HG02798 (cell line): ENCODE data around the gene EHBP1L1.

Experiments
- ATAC-seq: cut with Tn5 transposase; IDR thresholded peaks from one replicate; pipeline ENCODE4 v1.9.1; 2021; ENCODE audit warnings: mild to moderate bottlenecking; ENCODE audit not compliant: unreplicated experiment, poor library complexity

The EHBP1L1 gene

DNA sequence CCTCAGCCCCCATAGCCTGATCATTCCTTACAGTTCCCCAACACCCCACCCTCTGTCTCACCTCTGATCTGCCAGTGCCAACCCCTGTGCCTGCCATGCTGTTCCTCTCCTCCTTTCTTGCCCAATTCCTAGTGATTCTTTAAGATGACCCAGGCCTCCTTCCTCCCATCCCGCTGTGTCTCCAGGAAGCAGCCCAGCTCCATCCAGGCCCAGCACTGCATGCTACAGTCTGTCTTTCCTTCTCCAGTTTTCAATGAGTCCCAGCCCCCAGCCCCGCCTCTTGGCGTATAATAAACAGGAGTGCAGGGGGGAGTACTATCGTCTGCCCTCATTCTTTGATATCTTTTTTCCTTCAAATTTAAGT is 30.0 kb upstream of the EHBP1L1 start:
- ATAC-seq: no peak

DNA sequence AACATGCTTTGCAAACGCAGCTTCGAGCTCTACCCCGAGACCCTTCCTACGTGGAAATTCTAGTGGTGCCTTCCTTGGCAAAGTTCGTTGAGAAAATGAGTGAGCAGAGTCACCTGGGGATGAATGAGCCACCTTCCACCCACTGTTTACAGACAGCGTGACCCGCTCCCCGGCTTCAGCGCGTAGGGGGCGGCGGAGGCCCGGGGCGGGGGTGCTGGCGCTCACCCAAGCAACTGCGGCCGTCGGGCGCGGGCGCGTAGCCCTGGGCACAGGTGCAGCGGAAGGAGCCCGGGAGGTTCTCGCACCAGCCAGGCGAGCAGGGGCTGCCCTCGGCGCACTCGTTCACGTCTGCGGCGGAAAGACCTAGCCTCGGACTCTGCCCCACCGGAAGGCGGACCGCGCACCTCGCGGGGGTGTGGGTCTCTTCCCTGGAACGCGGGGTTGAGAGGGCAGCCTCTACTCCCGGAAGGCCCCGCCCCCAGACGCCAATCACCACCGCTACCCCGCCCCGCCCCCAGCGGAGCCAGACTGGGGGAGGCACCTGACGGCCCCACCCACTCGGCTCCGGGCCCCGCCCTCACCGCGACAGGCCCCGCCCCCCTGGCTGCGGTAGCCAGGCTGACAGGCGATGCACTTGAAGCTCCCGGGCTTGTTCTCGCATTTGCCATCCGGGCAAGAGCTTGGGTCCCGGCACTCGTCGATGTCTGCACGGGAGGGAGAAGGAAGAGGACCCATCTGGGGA is 29.5 kb upstream of the EHBP1L1 start:
- peak; percentile 77 for ATAC-seq

DNA sequence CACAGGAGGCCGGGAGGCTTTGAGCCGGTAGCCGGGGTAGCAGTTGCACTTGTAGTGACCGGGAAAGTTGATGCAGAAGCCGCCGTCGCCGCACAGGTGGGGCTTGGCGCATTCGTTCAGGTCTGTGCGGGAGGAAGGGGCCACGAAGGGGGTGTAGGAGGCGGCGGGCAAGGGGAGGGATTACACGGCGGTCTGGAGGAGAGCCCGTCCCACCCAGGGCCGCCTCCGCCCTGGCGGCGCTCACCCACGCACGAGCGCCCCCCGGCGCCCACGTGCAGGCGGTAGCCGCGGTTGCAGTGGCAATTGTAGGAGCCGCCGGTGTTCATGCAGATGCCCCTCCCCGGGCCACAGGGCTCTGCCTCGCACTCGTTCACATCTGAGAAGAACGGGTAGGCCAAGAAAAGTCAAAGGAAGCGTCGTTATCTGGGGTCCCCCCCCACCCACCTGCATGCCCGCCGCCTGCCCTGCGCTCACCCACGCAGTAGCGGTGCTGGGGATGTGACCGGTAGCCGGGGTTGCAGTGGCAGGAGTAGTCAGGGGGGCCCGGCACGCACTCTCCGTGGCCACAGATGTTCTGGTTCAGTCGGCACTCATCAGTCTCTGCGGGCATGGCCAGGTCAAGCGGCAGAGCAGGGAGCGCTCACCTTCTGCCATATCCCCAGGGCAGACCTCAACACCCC is 28.3 kb upstream of the EHBP1L1 start:
- ATAC-seq: no peak

DNA sequence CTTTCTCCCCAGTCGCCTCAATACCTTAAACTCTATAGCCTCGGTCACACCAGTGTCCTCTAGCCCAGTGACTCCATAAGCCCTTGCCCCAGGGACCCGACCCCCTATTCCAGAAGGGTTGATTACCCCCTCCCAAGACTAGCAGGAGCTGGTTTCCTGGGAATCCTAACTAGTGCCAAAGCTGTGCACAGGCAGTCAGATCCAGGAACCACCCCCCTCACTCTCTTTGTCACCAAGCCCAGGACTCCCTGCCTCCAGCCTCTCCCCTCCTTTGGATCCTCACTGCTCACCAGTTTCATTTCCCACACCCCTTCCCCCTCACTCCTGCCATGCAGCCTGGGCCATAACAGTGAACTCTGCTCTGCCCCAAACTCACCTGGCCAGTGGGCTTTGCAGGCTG is 27.5 kb upstream of the EHBP1L1 start:
- ATAC-seq: no peak

DNA sequence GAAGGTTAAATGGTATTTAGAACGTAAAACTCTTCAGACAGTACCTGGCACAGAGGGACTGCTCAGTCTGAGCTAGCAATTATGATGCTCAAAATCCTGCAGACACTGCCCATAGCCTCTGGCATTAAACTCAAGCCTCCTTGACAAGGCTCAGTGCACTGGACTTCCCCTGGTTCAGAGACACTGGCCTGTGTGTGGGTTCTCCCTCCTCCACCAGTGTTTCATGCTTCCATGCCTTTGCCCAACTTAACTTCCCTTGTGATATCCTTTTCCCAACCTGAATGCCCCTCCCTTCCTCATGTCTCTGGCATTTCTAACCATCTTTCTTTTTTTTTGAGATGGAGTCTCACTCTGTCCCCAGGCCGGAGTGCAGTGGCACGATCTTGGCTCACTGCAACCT is 26.8 kb upstream of the EHBP1L1 start:
- ATAC-seq: no peak

DNA sequence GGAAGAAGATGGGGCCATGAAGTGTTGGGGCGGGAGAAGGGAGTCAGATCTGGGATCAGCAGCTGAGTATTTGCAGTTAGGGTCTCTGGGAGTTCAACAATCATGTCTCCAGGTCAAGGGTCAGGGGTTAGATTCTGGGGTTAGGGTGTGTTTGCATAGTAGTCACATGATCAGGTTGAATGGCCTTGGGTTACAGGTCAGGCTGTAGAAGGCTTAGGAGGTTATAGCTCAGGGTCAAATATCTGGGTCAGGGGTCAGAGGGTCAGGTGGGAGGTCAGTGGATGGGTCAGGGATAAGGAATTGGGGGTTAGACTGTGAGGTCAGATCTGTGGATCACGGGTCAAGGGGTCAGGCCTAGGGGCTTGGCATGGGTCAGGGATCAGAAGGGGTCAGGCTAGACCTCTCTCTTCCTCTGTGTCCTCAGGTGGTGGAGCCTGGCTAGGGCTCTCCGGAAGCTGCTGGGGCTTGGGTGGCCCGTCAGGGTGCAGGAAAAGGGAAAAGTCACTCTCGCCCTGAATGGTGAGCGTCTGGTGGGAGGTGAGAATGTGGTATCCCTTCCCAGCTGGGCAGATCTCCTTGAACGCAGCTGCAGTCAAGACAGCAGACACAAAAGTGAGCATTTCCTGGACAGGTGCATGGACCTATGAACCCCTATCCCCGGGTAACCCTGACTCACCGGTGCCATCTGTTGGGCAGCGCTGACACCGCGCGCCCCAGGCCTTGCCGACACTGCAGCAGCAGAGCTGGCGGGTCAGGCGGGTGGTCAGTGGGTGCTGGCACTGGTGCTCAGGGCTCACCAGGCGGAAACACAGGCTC is 24.1 kb upstream of the EHBP1L1 start:
- peak; percentile 56 for ATAC-seq

DNA sequence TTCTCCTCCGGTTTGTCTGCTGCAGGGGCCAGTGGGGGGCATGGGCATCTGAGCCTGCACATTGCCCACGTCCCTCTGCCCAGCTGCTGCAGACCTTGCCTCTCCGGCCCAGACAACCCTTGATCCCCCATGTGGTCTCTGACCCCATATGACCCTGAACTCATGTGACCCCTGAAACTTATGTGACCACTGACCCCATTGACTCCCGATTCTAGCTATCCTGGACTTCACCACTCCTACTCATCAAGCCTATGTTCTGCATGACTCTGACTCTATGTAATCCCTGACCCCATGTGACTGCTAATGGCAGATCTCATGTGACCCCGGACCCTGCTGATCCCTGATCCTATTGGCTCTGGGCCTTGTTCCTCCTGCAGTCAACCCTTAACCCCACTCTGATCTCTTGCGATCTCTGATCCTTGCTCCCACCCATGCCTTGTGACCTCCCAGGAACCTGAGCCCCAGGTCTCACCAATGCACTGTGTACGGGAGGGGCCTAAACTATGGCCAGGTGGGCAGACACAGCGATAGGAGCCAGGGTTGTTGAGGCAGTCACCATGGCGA is 23.4 kb upstream of the EHBP1L1 start:
- peak; percentile 1 for ATAC-seq

DNA sequence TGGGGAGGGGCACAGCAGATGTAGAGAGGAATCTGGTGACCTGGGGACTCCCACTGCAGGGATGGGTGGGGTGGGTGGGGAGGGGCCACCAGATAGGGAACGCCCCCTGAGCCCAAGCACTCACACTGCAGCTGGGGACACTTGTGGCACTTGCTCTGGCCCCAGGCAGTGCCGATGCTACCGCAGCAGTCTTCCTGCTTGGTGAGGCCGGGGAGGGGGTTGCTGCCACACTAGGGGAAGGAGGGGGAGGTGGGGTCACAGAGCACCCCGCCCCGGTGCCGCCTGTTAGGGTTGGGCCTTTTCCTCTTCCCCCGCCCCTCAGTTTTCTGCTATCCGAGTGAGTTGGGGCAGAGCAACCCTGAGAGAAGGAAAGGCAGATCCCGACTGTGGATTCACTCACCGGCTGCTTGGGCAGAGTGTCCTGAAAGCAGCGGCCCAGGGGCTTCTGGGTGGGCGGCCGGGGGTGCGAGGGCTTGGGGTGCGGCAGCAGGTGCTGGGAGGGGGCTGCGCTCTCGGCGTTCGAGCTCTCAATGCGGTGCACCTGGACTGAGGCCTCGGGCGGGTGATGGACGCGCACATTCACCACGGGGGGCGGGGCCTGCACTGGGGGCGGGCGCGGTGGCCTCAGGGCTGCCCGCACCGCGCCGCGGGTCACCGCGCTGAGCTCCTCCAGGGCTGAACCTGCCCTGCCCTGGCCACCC is 22.4 kb upstream of the EHBP1L1 start:
- no peak for ATAC-seq

DNA sequence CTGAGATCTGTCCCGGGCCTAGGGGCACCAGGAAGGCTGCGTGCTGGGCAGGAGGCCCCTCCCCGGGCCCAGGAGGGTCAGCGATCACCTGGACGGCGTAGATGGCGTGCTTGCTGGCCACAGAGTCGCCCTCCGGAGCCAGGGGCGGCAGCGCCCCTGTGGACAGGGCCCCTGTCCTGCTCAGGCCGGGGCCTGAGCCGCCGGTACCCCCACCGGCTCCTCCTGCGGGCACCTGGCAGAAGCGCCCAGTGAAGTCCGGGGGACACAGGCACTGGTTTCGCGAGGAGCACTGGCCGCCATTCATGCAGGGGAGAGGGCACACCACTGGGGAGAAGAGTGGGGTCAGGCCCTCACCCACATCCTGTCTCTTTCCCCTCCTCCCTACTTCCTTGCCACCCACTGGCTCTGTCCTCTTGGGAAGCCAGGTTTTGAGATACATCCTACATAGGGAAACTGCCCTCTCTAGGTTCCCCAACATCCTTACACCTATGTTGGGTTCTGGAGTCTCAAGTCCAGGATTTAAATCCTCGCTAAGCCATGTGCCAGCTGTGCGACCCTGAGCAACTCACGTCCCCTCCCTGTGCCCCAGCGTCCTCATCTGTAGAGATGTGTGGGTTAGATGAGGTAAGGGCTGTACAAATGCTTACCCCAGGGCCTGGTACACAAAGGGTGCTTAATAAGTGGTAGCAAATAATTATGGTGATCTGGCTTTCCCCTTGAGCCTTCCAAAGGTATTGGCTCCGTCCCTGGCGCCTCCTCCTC is 21.6 kb upstream of the EHBP1L1 start:
- no peak for ATAC-seq

DNA sequence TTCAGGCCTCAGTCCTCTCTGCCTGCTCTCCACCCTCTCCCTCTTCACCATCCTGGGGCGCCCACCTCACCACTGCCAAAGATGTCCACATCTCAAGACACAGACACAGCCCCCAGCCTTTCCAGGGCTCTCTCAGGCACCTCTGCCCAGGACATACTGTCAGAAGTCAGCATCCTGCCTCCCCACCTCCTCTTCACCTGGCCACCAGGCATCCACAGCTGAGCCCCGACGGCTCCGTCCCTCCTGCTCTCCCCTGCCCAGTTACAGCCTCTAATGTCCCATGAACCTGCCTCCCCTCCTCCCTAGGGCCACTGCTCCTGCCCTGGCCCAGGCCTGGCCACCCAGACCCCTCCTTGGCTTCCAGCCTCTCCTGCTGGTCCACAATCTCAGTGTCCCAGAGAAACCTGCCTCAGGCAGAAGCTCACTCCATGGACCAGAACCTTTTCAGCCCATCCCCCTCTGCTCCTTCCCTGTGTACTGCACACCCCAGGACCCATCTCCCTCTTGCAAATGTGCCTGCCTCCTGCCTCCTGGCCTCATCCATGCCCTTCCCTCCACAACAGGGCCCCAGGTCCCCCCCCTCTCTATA is 20.9 kb upstream of the EHBP1L1 start:
- no peak for ATAC-seq

DNA sequence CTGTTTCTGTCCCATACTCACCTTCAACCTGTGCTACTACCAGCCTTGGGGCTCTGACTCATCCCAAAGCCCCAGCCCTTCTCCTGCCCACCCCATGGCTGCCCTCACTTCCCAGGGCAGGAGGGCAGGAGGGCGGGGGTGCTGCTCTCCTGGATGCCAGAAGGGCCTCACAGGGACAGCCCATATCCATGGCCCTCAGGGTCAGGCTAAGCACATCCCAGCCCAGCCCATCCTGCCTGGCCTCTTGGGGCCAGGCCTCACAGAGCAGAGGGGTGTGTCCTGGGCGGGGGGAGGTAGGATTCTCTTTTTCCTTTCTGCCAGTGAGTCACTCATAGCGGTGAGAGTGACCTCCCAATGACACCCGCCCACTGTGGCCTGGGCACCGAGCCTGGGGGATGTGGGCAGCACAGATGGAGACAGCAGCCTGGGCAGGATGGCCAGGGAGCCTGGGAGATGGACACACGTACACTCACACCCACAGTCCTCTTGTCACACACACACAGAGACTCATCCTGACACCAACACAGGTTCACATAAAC is 20.1 kb upstream of the EHBP1L1 start:
- no peak for ATAC-seq

DNA sequence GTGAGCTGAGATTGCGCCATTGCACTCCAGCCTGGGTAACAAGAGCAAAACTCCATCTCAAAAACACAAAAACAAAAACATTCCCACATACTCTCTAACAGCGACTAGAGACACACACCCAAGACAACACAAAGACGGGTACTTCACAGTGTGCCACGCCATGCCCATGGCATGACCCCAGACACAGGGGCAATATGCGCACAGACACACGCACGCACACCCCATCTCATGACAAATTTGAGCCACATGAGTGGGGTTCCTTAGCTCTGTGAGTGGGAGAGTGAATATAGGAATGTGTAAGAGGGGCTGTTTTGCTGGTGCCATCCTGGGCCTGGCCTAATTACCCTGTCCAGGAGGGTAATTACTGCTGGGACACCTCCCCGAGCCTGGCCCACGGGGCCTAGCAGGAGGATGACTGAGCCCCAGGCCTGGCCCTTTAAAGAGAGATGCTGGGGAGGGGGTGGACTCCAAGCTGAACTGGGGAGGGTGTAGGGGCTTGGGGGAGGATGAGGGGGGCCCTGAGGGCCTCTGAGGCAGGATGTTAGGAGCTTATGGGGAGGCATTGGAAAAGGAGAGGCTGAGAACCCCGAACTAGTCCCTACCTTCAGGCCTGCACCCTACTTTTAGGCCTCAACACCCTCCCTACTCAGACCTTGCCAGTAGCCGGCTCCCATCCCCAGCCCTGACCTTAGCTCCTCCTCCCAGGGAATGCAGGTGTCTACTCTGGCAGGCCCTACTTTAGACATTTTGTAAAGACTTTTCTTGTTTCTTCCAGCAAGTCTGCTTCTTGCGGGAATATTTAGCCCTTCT is 19.2 kb upstream of the EHBP1L1 start:
- no peak for ATAC-seq

DNA sequence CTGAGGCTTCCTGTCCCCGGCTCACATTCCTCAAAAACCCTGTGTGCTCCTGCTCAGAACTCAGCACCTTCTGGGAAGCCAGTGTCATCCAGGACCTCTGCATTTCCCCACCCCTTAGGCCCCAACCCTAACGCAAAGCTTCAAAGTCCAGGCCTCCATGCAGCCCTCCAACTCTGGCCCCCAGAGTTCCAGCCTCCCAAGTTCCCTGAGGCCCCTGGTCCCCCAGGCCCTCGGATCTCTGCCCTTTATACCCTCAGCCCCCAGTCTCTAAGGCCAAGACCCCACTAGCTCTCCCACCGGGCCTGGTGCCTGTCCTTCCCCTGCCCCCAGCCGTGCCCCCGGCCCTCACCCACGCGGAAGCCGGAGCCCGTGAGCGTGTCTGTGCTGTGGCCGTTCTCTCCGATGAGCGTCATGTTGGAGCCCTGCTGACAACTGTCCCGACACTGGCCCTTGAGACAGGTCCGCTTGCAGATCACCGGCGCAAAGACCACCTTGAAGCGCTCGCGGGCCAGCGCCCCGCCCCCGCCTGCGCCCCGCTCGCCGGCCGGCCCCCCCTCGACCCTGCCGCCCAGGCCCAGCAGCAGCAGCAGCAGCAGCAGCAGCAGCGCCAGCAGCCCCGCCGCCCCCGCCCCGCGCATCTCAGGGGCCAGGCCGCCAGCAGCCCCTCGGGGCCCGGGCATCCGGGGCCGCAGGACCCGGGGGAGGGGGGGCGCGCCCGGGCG is 18.4 kb upstream of the EHBP1L1 start:
- ATAC-seq: no peak

DNA sequence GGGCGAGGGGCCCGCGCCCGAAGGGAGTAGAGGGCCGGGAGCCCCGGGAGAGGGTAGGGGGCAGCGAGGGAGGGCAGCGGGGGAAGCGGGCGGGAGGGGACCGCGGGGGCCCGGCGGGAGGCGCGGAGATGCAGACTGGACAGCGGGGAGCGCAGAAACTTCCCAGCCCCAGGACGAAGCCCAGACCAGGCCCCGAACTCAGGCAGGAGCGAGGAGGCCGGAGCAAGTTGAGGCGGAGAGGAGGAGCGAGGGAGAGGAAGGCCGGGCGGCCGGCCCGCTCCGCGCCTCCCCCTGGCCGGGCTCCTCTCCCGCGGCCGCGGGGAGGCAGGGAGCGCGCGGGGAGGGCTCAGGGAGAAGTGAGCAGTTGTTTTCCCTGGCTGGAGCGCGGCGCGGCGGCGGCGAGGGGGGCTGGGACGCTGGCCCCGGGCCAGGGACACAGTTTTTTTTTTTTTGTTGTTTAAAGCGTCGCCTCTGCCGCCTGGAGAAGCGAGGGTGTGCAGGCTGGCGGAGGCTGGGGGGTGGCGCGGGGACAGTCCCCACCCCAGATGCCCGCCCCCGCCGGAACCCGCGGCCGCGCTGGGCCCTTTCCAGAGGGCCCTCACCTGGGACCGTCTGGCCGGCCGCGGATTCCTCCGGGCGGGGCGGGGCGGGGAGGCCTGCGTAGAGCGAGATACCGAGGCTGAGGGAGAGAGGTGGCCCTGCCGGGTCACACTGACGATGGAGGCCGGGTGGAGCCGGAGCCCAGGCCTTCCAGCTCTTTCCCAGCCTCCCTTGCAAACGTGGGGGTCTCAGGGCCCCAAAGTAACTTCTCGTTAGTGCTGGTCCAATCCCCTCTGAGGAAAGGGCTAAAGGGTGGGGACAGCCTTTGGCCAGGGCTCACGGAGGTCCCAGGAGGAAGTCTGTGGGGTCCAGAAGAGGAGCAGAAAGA is 17.6 kb upstream of the EHBP1L1 start, which contains the start of gene LTBP3:
LTBP3 (minus strand) TSS at position 358 of the 928 bp plus-strand sequence. CDS start 400 bp downstream, outside the sequence.
- no peak for ATAC-seq

DNA sequence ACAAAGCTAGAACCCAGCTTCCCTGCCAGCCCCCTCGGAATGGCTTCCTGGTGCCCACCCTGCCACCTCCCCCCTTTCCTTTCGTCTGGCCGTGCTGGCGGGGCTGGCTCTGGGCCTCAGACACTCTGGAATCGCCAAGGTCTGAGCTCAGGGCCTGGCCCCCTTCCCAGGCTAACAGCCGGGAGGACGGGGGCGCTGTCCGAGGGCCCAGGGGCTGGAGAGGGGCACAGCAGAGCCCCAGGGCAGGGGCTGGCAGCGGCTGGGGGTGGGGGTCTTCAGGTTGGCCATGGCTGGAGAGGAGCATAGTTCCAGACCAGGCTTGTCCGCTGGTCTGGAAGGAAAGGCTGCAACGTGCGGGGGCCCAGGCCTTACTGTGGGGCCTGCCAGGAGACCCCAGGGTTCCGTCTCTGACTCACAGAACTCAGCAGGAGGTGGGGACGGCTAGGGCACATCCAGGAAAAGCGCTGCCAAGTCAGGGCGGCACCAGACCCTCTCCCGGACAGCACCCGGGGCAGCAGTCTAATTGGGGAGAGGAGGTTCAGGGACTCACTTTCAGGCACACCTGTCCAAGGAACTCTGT is 16.8 kb upstream of the EHBP1L1 start:
- no peak for ATAC-seq

DNA sequence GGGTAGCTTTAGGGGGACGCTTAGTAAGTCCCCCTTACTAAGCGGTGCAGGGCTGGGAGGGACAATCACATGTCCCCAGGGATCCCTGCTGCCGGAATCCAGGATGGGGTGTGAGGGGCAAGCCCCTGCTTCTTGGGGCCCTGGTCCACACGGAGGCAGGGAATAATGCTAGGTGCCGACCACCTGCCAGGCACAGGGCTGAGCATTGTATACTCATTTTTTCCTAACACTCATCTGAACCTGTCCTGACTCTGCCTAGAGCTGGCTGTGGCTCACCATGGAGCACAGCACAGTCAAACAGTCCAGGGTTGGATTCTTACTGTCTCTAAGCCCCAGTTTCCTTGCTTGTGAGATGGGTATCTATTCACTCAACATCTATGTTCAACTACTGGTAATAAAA is 16.3 kb upstream of the EHBP1L1 start:
- no peak for ATAC-seq
